ENCODE measurements around the gene APBB1.
A peak's percentile ranks its signal among the peaks of the same experiment; 100 is the strongest.

The APBB1 gene

DNA sequence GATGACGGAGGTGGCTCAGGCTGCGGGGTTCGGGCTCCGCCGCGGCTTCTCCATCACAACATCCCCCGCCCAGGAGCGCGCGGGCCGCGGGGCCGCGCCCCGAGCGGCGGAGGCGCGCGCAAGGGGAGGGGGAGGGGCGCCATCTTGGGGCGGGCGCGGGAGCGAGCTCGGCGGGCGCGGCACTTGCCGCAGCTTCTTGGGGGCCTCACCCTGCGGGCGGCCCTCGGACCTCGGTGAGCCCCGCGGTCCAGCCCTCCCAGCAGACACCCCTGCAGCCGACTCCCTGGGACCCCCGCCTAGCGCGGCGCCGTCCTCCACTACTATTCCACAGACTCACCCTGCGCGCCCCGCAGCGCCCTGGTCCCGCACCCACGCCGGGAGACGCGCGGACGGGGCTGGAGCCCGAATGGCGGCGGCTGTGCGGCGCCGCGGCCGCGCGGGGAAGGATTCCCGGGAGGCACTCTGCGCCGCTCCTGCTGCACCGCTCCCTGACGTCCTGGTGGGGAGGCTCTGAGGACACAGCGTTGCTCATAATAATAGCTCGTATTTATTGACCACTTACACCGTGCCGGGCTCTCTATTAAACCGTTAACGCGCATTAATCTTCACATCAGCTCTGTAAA is at the start of gene APBB1:
TSS of gene APBB1 (minus strand) at position 86 of the 623 bp plus-strand sequence. CDS start 7,747 bp downstream, outside the sequence.
- DNase-seq: peak; percentile 87

- DNase-seq: no peak
Observed at GRCh38 chr11:6459099-6459450, 40.2 kb upstream of the APBB1 start.

GRCh38 chr11:6458352-6459098 is 39.6 kb upstream of the APBB1 start:
- DNase-seq: no peak

DNA sequence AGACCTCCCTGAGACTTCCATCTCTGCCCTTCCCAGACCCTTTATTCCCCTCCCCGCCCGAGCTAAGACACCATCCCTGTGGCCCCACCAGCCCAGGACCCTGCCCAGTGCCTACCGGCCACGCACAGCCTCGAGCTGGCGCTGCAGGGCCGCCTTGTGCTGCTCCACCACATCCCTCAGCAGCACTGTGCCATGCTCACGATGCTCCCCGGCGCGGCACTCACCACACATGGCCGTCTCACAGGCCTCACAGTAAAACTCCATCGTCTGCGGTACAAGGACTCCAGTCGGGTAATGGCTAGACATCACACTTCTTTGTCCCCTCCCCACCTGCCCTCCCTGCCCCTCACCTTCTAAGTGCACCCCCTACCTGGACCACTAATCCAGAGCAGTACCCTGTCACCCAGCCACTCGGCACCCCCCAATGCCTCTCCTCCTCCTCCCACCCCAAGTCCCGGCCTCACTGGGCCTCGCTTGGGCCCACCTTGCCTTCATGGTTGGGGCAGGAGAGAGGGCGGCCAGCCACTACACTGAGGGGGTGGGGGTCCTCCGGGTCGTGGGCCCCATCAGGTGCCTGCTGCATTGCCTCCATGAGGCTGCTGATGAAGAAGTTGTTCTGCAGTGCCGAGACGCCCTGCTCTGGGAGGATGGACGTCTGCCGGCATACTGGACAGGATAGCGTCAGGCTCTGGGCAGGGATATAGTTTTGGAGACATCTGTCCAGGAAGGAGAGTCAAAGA is 38.9 kb upstream of the APBB1 start:
- DNase-seq: no peak

DNA sequence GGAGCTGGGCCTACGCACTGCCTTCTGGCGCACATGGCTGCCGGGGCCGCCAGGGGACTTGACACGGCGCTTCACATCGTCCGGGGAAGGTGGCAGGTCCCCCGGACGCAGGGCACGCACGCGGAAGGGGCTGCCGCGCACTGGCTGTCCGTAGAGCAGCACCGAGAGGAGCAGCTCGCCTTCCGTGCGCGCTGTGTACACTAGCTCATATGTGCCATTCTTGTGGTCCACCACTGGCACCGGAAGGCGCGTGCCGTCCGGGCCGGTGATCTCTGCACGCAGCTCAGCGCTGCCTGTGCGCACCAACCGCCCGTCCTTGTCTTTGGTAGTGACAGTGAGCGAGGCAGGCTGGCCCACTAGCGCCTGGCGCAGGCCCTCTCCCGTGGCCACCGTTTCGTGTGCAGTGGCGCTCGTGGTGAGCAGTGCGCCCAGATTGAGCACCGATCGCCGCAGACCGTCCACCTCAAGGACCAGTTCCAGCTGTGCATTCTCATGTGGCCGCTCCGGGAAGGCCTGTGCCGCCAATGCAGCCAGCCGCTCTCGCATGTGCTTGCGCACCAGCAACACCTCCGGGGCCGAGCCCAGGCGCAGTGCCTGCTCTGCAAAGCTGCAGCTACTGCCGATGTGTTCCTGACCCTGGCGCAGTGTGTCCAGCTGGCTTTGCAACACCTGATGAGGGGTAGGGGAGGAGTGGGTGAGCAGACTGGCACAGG is 37.6 kb upstream of the APBB1 start:
- DNase-seq: no peak

DNA sequence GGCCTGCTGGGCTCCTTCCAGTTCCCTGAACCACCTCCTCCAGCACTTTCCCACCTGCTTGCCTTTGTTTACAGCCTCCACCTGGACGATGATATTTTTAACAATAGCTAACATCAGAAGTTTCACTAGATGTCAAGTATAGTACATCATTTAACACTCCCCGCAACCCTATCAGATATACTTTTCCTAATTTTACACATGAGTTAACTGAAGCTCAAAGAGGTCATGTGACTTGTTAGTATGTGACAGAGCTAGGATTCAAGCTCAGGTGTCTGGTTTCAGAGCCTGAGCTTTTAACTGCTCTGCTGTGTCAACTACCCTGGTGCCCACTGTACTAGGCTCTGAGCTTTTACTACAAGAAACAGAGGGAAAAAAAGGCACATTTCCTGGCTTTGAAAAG is 36.2 kb upstream of the APBB1 start:
- no peak for DNase-seq

- DNase-seq: no peak
Observed at GRCh38 chr11:6453152-6453551, 34.3 kb upstream of the APBB1 start.

DNA sequence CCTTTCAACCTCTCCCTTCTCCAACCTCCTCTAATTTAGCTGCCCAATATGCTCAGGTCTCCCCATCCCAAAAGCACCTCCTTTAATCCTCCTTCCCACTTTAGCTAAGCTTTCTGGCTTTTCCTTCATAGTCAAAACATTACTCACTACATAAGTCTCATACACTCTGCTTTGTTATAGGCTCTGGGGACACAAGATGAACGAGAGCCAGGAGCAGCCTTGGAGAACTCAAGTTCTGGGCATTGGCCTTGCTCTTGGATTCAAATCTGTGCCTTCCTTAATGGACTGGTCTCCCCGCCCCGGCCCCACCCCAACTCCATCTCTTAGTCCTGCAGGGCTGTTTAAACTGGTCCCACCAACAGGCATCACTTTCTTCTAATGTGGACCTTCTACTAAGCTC is 33.3 kb upstream of the APBB1 start:
- DNase-seq: no peak

- no peak for DNase-seq
Observed at GRCh38 chr11:6448574-6448973, 29.7 kb upstream of the APBB1 start.

DNA sequence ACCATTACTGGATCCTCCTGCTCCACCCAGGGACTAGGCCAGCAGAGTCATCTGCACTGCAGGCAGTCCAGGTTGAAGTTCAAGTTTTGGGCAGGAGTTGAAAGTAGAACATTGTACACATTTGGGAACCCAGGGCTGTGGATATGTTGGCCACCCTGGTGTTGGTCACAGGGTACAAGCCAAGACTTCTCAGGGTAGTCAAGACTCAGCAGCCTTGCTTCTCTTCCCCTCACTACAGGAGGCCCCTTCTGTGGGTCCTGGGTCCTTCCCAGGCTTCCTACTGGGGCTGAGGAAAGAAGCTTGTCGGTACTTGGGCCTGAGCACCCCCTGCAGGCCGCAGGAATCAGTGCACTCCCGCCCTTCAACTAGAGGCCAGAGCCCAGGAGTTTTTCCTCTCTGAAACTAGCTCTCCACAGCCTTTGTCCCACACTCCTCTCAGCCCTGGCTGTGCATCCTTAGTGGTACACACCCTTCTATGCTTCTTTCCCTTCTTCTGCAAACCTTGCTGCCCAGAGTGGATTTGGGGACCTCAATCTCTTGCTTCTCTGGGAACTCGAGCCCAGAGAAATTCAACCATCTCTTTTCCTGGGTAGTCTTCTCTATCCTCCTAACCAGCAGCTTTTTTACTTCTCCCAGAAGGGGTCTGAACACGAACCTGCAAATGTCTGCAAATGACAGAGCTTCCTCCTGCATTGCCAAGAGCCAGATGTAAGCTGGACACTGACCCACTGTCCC is 24.5 kb upstream of the APBB1 start:
- DNase-seq: peak; percentile 63

- no peak for DNase-seq
Observed at GRCh38 chr11:6442441-6442840, 23.5 kb upstream of the APBB1 start.

- DNase-seq: no peak
Observed at GRCh38 chr11:6440906-6441358, 22.0 kb upstream of the APBB1 start, which contains the start of gene HPX. Gene HPX, minus strand, starts transcription at chr11:6440987. Its CDS starts 24 bp downstream, at chr11:6440963.

- DNase-seq: peak; percentile 76
Observed at GRCh38 chr11:6438979-6439571, 20.2 kb upstream of the APBB1 start.

DNA sequence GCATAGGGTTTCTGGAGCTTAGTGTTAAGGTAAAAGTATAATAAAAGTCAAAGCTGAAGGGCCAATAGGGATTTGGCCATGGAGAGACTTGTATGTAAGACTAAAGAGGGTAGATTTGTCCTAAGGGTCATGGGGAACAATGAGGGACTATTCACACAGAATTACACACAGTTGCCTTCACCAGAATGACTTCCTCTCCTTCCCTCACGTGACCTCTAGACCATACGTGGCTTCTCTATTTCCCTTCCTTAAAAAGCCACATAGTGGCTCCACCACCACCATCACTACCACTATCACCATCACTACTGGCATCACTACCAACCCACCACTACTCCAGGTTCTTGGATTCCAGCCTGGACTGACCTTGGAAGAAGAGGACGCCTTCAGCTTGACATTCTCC is 19.1 kb upstream of the APBB1 start:
- DNase-seq: no peak

- no peak for DNase-seq
Observed at GRCh38 chr11:6437423-6437822, 18.5 kb upstream of the APBB1 start.

DNA sequence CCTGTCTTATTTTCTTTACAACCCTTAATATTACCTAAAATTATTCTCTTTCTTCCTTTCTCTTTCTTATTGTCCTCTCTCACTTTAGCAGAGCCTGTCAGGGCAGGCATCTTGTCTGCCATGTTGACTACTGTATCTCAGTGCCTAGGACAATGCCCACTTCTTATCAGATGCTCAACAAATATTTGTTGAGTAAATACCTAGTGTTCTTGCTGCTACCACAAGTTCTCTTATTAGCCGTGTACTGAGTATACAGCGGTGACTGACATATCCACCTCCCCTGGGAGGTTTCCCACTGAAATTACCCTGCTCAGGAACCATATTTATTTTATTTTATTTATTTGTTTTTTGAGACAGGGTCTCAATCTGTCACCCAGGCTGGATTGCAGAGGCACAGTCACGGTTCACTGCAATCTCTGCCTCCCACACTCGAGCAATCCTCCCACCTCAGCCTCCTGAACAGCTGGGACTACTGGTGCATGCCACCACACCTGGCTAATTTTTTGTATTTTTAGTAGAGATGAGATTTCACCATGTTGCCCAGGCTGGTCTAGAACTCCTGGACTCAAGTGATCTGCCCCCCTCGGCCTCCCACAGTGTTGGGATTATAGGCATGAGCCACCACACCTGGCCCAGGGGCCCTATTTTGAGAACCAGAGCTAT is 15.2 kb upstream of the APBB1 start:
- peak; percentile 35 for DNase-seq

DNA sequence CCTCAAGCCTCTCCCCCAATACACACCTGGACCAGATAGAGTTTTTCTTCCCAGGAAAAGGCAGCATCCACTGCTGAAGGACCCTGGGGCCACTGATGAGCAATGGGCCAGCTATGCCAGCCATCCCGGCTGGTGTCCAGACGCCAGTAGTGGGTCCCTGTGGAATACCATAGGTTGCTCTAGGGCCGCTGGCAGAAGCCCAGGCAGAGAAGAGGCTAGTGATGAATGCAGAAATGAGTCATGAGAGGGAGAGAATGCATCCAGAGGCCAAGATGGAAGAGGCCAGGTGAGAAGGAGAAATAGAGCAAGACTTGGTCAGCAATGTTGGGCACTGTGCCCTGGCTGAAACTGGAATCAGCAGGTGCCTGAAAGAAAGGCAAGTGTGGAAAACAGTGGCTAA is 13.0 kb upstream of the APBB1 start:
- no peak for DNase-seq

- no peak for DNase-seq
Observed at GRCh38 chr11:6427516-6427915, 8.6 kb upstream of the APBB1 start.

- no peak for DNase-seq
Observed at GRCh38 chr11:6420677-6421076, 1.8 kb upstream of the APBB1 start.

DNA sequence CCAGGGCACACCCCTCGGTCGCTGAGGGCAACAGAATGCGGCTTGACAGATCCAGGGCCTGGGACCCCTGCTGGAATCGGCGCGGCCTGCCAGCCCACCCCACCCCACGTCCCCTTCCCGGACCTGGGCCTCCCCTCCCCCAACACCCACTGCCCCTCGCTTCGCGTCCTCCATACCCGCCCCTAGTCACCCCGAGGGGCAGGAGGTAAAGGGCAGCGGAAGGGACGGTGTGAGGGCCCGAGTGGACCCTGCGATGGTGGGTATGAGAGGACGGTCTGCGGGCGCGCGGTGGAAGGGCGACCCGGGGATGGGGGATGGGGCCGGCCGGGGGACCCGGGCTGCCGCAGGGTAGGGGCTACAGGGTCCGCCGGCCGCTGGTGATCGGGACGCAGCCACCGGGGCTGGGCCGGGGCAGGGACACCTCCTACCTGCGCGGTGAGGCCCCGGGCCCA is 311 bp downstream of the APBB1 start:
- DNase-seq: peak; percentile 34

GRCh38 chr11:6417907-6418556 is 862 bp downstream of the APBB1 start:
- no peak for DNase-seq

All from NCI-H69 (cell line).